Neuron (in vitro differentiated cells): ENCODE results near the gene SLIT3.

Experiments used
- H2AFZ ChIP-seq: one replicate; pipeline ENCODE4 v1.6.1; 2013; ENCODE audit warnings: low read depth, mild to moderate bottlenecking, inconsistent platforms, low read length, moderate library complexity
- H3K27me3 ChIP-seq: one replicate; pipeline ENCODE4 v1.6.1; 2013; ENCODE audit warnings: low read length; ENCODE audit not compliant: insufficient read depth
- H3K36me3 ChIP-seq: one replicate; pipeline ENCODE4 v1.6.1; 2013; ENCODE audit warnings: low read length; ENCODE audit not compliant: insufficient read depth
- H3K4me1 ChIP-seq: one replicate; pipeline ENCODE4 v1.6.1; 2013; ENCODE audit warnings: low read length; ENCODE audit not compliant: insufficient read depth
- H3K4me3 ChIP-seq: 2 replicates; pipeline ENCODE4 v1.5.1; 2013; ENCODE audit warnings: mild to moderate bottlenecking, low read length, moderate library complexity
- H3K9me3 ChIP-seq: one replicate; pipeline ENCODE4 v1.6.1; 2013; ENCODE audit warnings: low read length

SLIT3 gene

GRCh38 chr5:168796000-168796399, 504.9 kb downstream of the SLIT3 start:
- no peak overlapping the region for H3K4me3 ChIP-seq
- no peak overlapping the region for H2AFZ ChIP-seq
- H3K9me3 ChIP-seq, result no peaks in the 10 kb centered on the region
- peaks cover 21% of the 10 kb centered on the region for H3K4me1 ChIP-seq
- H3K36me3 ChIP-seq, result no peaks in the 10 kb centered on the region
- no peaks in the 10 kb centered on the region for H3K27me3 ChIP-seq

- Histone ChIP-seq H2AFZ (no peak overlapping the region), H3K9me3 (no peaks in the 10 kb centered on the region), H3K4me3 (no peak overlapping the region), H3K36me3 (no peaks in the 10 kb centered on the region), H3K27me3 (no peaks in the 10 kb centered on the region), H3K4me1 (peaks cover 22% of the 10 kb centered on the region)
Measured at GRCh38 chr5:168793841-168794837, 506.8 kb downstream of the SLIT3 start.

GRCh38 chr5:168792678-168793077, 508.3 kb downstream of the SLIT3 start:
- peaks cover 18% of the 10 kb centered on the region for H3K4me1 ChIP-seq

GRCh38 chr5:168790671-168791250, 510.2 kb downstream of the SLIT3 start:
- Histone ChIP-seq H3K27me3 (no peaks in the 10 kb centered on the region), H3K4me1 (peaks cover 3% of the 10 kb centered on the region), H3K4me3 (no peak overlapping the region), H3K36me3 (no peaks in the 10 kb centered on the region), H2AFZ (no peak overlapping the region), H3K9me3 (no peaks in the 10 kb centered on the region)

More at GRCh38 chr5:168792678-168793077, 508.3 kb downstream of the SLIT3 start:
- Histone ChIP-seq H2AFZ (no peak overlapping the region), H3K27me3 (no peaks in the 10 kb centered on the region), H3K9me3 (no peaks in the 10 kb centered on the region), H3K36me3 (no peaks in the 10 kb centered on the region), H3K4me3 (no peak overlapping the region)

GRCh38 chr5:168790002-168790635, 510.8 kb downstream of the SLIT3 start:
- H3K27me3 ChIP-seq, result no peaks in the 10 kb centered on the region
- H3K9me3 ChIP-seq, result no peaks in the 10 kb centered on the region
- H2AFZ ChIP-seq, result no peak overlapping the region
- H3K4me3 ChIP-seq, result no peak overlapping the region
- peaks cover 3% of the 10 kb centered on the region for H3K4me1 ChIP-seq
- peaks cover 4% of the 10 kb centered on the region for H3K36me3 ChIP-seq

- Histone ChIP-seq H3K4me1 (peaks cover 3% of the 10 kb centered on the region), H3K9me3 (no peaks in the 10 kb centered on the region), H3K4me3 (no peak overlapping the region), H3K27me3 (no peaks in the 10 kb centered on the region), H3K36me3 (peaks cover 4% of the 10 kb centered on the region), H2AFZ (no peak overlapping the region)
Measured at GRCh38 chr5:168788786-168789185, 512.2 kb downstream of the SLIT3 start.

- no peak overlapping the region for H3K4me3 ChIP-seq
- H3K9me3 ChIP-seq, result no peaks in the 10 kb centered on the region
- H3K27me3 ChIP-seq, result no peaks in the 10 kb centered on the region
- H3K36me3 ChIP-seq, result peaks cover 4% of the 10 kb centered on the region
- no peak overlapping the region for H2AFZ ChIP-seq
- peaks cover 3% of the 10 kb centered on the region for H3K4me1 ChIP-seq
Measured at GRCh38 chr5:168788107-168788506, 512.8 kb downstream of the SLIT3 start.

- Histone ChIP-seq H3K4me1 (peaks cover 6% of the 10 kb centered on the region), H3K9me3 (no peaks in the 10 kb centered on the region), H3K4me3 (no peak overlapping the region), H2AFZ (no peak overlapping the region), H3K36me3 (peaks cover 4% of the 10 kb centered on the region), H3K27me3 (no peaks in the 10 kb centered on the region)
Measured at GRCh38 chr5:168786147-168786546, 514.8 kb downstream of the SLIT3 start.

GRCh38 chr5:168784454-168784853, 516.5 kb downstream of the SLIT3 start:
- H2AFZ ChIP-seq, result no peak overlapping the region
- H3K36me3 ChIP-seq, result peaks cover 4% of the 10 kb centered on the region
- H3K27me3 ChIP-seq, result no peaks in the 10 kb centered on the region
- H3K4me1 ChIP-seq, result peaks cover 8% of the 10 kb centered on the region
- no peaks in the 10 kb centered on the region for H3K9me3 ChIP-seq
- H3K4me3 ChIP-seq, result no peak overlapping the region

- Histone ChIP-seq H3K4me3 (no peak overlapping the region), H3K27me3 (no peaks in the 10 kb centered on the region), H3K36me3 (peaks cover 4% of the 10 kb centered on the region), H3K4me1 (peaks cover 8% of the 10 kb centered on the region), H3K9me3 (no peaks in the 10 kb centered on the region), H2AFZ (no peak overlapping the region)
Measured at GRCh38 chr5:168781941-168782571, 518.9 kb downstream of the SLIT3 start.

- H3K4me3 ChIP-seq, result no peak overlapping the region
- H3K4me1 ChIP-seq, result peaks cover 8% of the 10 kb centered on the region
- H3K9me3 ChIP-seq, result no peaks in the 10 kb centered on the region
- no peaks in the 10 kb centered on the region for H3K27me3 ChIP-seq
- H3K36me3 ChIP-seq, result peaks cover 4% of the 10 kb centered on the region
- H2AFZ ChIP-seq, result no peak overlapping the region
Measured at GRCh38 chr5:168780888-168781287, 520.1 kb downstream of the SLIT3 start.

GRCh38 chr5:168779333-168779732, 521.6 kb downstream of the SLIT3 start:
- Histone ChIP-seq H2AFZ (no peak overlapping the region), H3K27me3 (no peaks in the 10 kb centered on the region), H3K36me3 (no peaks in the 10 kb centered on the region), H3K4me1 (peaks cover 8% of the 10 kb centered on the region), H3K4me3 (no peak overlapping the region), H3K9me3 (no peaks in the 10 kb centered on the region)

GRCh38 chr5:168778536-168778935, 522.4 kb downstream of the SLIT3 start:
- H3K9me3 ChIP-seq, result no peaks in the 10 kb centered on the region
- peaks cover 8% of the 10 kb centered on the region for H3K4me1 ChIP-seq
- no peaks in the 10 kb centered on the region for H3K36me3 ChIP-seq
- H3K4me3 ChIP-seq, result no peak overlapping the region
- H2AFZ ChIP-seq, result no peak overlapping the region
- no peaks in the 10 kb centered on the region for H3K27me3 ChIP-seq
